Osteocyte (in vitro differentiated cells): Measurements from ENCODE around the gene KLRC2. TPM values are rescaled to one million over a fixed set of nuclear protein-coding genes. Genes with fewer than 3 reads are reported as not detected.
"Not testable (repeated sequence)": the region's sequence is repeated elsewhere in the genome, so short reads cannot be mapped to it uniquely, and the experiment has no call there.

Source experiments
- DNase-seq: peaks from one replicate; pipeline ENCODE4 v3.0.0; 2021; ENCODE audit warnings: mixed read lengths; ENCODE audit not compliant: unreplicated experiment; ENCODE audit errors: extremely low spot score
- H3K27ac Mint-ChIP-seq: one replicate; pipeline ENCODE4 v1.8.0; 2021; ENCODE audit warnings: mild to moderate bottlenecking, mixed read lengths; ENCODE audit not compliant: unreplicated experiment
- H3K27me3 Mint-ChIP-seq: one replicate; pipeline ENCODE4 v1.8.0; 2021; ENCODE audit warnings: mixed read lengths; ENCODE audit not compliant: unreplicated experiment
- H3K36me3 Mint-ChIP-seq: one replicate; pipeline ENCODE4 v1.8.0; 2021; ENCODE audit warnings: mixed read lengths; ENCODE audit not compliant: unreplicated experiment
- H3K4me1 Mint-ChIP-seq: one replicate; pipeline ENCODE4 v1.8.0; 2021; ENCODE audit warnings: mixed read lengths; ENCODE audit not compliant: unreplicated experiment
- H3K4me3 Mint-ChIP-seq: one replicate; pipeline ENCODE4 v1.8.0; 2021; ENCODE audit warnings: mild to moderate bottlenecking, moderate library complexity, mixed read lengths; ENCODE audit not compliant: unreplicated experiment
- H3K9me3 Mint-ChIP-seq: one replicate; pipeline ENCODE4 v1.8.0; 2021; ENCODE audit warnings: mixed read lengths; ENCODE audit not compliant: unreplicated experiment
- CTCF ChIP-seq: fragments of 200-600 bp; sonication (generic); IDR thresholded peaks from 2 replicates; pipeline ENCODE4 v1.5.0; 2021; ENCODE audit warnings: antibody characterized with exemption, mild to moderate bottlenecking, moderate library complexity
- total RNA-seq: library from RNA; stranded (reverse); gene quantifications from 2 replicates; pipeline ENCODE4 v1.2.1, GENCODE V29; 2021

The KLRC2 gene
- total RNA-seq, 1 donor from 2014 or later: 3.0 TPM

DNA sequence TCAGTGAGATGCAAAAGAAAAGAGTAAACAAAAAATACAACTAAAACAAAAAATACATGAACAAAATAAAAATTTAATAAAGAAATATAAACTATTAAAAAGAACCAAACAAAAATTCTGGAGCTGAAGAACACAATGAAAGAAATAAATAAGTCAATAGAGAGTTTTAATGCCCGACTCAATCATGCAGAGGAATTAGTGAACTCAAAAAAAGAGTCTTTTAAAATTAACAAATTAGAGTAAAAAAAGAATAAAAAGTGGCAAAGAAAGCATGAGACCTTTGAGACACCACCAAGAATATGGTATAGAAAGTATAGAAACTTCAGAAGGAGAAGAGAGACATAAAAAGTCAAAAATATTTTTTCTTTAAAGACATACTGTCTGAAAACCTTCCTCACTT lies 20.0 kb upstream of the KLRC2 start:
- H3K4me1 Mint-ChIP-seq: no peaks in the 10 kb centered on the region
- no peak overlapping the region for H3K27ac Mint-ChIP-seq
- no peak overlapping the region for H3K4me3 Mint-ChIP-seq
- no peak for DNase-seq
- TF ChIP-seq CTCF: no peak
- no peaks in the 10 kb centered on the region for H3K27me3 Mint-ChIP-seq
- peaks cover 3% of the 10 kb centered on the region for H3K36me3 Mint-ChIP-seq
- peaks cover 31% of the 10 kb centered on the region for H3K9me3 Mint-ChIP-seq

- Mint-ChIP-seq H3K9me3 (peaks cover 31% of the 10 kb centered on the region), H3K4me3 (no peak overlapping the region), H3K4me1 (no peaks in the 10 kb centered on the region), H3K27me3 (no peaks in the 10 kb centered on the region), H3K36me3 (peaks cover 3% of the 10 kb centered on the region), H3K27ac (no peak overlapping the region)
- DNase-seq: no peak
- TF ChIP-seq CTCF: no peak
These were observed 18.7 kb upstream of the KLRC2 start for GRCh38 chr12:10454531-10454930.

- no peak for DNase-seq
- Mint-ChIP-seq H3K36me3 (peaks cover 3% of the 10 kb centered on the region), H3K27ac (no peak within 1 kb of the TSS), H3K9me3 (peaks cover 23% of the 10 kb centered on the region), H3K4me1 (no peaks in the 10 kb centered on the region), H3K27me3 (no peaks in the 10 kb centered on the region), H3K4me3 (no peak within 1 kb of the TSS)
- no peak for TF ChIP-seq CTCF
These were observed 17.3 kb upstream of the KLRC2 start, which contains the start of gene KLRC1 for GRCh38 chr12:10453156-10453555. Gene KLRC1, minus strand, starts transcription at chr12:10453377. Its CDS starts 2,221 bp downstream, at chr12:10451156.

GRCh38 chr12:10448236-10448635 lies 12.4 kb upstream of the KLRC2 start:
- H3K27me3 Mint-ChIP-seq: no peaks in the 10 kb centered on the region
- no peak overlapping the region for H3K4me3 Mint-ChIP-seq
- H3K4me1 Mint-ChIP-seq: no peaks in the 10 kb centered on the region
- TF ChIP-seq CTCF: no peak
- H3K9me3 Mint-ChIP-seq: no peaks in the 10 kb centered on the region
- H3K27ac Mint-ChIP-seq: no peak overlapping the region
- no peaks in the 10 kb centered on the region for H3K36me3 Mint-ChIP-seq
- DNase-seq: no peak

DNA sequence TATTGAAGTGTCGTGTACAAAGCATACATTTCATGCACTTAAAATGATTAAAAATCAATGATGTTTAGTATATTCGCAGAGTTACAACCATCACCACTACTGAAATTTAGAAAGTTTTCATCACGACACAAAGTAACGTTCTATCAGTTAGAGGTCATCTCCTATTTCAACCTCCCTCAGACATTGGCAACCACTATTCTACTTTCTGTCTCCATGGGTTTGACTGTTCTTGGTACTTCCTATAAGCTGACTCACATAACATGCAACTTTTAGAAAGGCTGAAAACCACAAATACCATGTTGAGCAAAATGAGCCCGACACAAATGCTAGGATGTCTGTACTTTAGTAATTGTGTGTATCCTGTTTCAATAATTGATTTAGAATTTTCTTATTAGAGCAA lies 10.2 kb upstream of the KLRC2 start:
- H3K27ac Mint-ChIP-seq, H3K4me1 Mint-ChIP-seq, H3K4me3 Mint-ChIP-seq, H3K27me3 Mint-ChIP-seq, H3K9me3 Mint-ChIP-seq, H3K36me3 Mint-ChIP-seq, DNase-seq: not testable (repeated sequence)

GRCh38 chr12:10441144-10441543 lies 5.3 kb upstream of the KLRC2 start:
- H3K36me3 Mint-ChIP-seq, H3K27ac Mint-ChIP-seq, H3K4me3 Mint-ChIP-seq, DNase-seq, H3K9me3 Mint-ChIP-seq, H3K27me3 Mint-ChIP-seq, H3K4me1 Mint-ChIP-seq: not testable (repeated sequence)

- not testable (repeated sequence) for H3K27me3 Mint-ChIP-seq, H3K27ac Mint-ChIP-seq, H3K4me3 Mint-ChIP-seq, H3K36me3 Mint-ChIP-seq, H3K9me3 Mint-ChIP-seq, DNase-seq
- peaks cover 15% of the 10 kb centered on the region for H3K4me1 Mint-ChIP-seq
These were observed 3.9 kb upstream of the KLRC2 start for GRCh38 chr12:10439608-10440274.

GRCh38 chr12:10437601-10438000 lies 1.8 kb upstream of the KLRC2 start:
- DNase-seq, H3K36me3 Mint-ChIP-seq, H3K9me3 Mint-ChIP-seq, H3K4me3 Mint-ChIP-seq, H3K27ac Mint-ChIP-seq, H3K27me3 Mint-ChIP-seq: not testable (repeated sequence)
- H3K4me1 Mint-ChIP-seq: peaks cover 17% of the 10 kb centered on the region

DNA sequence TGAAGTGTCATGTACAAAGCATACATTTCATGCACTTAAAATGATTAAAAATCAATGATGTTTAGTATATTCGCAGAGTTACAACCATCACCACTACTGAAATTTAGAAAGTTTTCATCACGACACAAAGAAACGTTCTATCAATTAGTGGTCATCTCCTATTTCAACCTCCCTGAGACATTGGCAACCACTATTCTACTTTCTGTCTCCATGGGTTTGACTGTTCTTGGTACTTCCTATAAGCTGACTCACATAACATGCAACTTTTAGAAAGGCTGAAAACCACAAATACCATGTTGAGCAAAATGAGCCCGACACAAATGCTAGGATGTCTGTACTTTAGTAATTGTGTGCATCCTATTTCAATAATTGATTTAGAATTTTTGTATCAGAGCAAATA lies 5.2 kb downstream of the KLRC2 start:
- not testable (repeated sequence) for DNase-seq, H3K4me3 Mint-ChIP-seq, H3K27ac Mint-ChIP-seq, H3K27me3 Mint-ChIP-seq, H3K4me1 Mint-ChIP-seq, H3K36me3 Mint-ChIP-seq, H3K9me3 Mint-ChIP-seq
